Hindlimb muscle (tissue), 1 donor: ENCODE data around the gene CENPA. TPM values are rescaled to one million over a fixed set of nuclear protein-coding genes. Genes with fewer than 3 reads are reported as not detected.
A peak's percentile ranks its signal among the peaks of the same experiment; 100 is the strongest.
"Not testable (repeated sequence)": the region's sequence is repeated elsewhere in the genome, so short reads cannot be mapped to it uniquely, and the experiment has no call there.

ENCODE experiments used
- DNase-seq: peaks from one replicate; pipeline ENCODE4 v3.0.0-alpha.2; 2013
- polyA plus RNA-seq: library from polyadenylated mRNA; unstranded; fragments of 120-200 nt; gene quantifications from one replicate; pipeline ENCODE4 v1.2.1, GENCODE V29; 2013; ENCODE audit not compliant: insufficient read length

CENPA gene
- polyA plus RNA-seq, 1 donor: 6.1 TPM

GRCh38 chr2:26793518-26793917 lies 7.7 kb downstream of the CENPA start:
- no peak for DNase-seq

- not testable (repeated sequence) for DNase-seq
Observed at GRCh38 chr2:26795135-26795534, 9.3 kb downstream of the CENPA start.

GRCh38 chr2:26801328-26801727 lies 15.5 kb downstream of the CENPA start:
- DNase-seq: no peak

- no peak for DNase-seq
Observed at GRCh38 chr2:26801796-26802195, 15.9 kb downstream of the CENPA start.

GRCh38 chr2:26805241-26805676 lies 19.4 kb downstream of the CENPA start:
- DNase-seq: no peak

- DNase-seq: no peak
Observed at GRCh38 chr2:26807788-26808460, 22.1 kb downstream of the CENPA start.

GRCh38 chr2:26809211-26809610 lies 23.4 kb downstream of the CENPA start:
- no peak for DNase-seq

- DNase-seq: peak; percentile 20
Observed at GRCh38 chr2:26809876-26810577, 24.2 kb downstream of the CENPA start.

- DNase-seq: no peak
Observed at GRCh38 chr2:26811261-26811660, 25.4 kb downstream of the CENPA start.

- no peak for DNase-seq
Observed at GRCh38 chr2:26811791-26812694, 26.2 kb downstream of the CENPA start.

GRCh38 chr2:26812731-26813130 lies 26.9 kb downstream of the CENPA start:
- DNase-seq: no peak

GRCh38 chr2:26814072-26814765 lies 28.4 kb downstream of the CENPA start:
- not testable (repeated sequence) for DNase-seq

GRCh38 chr2:26816893-26817292 lies 31.0 kb downstream of the CENPA start:
- DNase-seq: no peak

GRCh38 chr2:26818255-26818654 lies 32.4 kb downstream of the CENPA start:
- no peak for DNase-seq

GRCh38 chr2:26818972-26819371 lies 33.1 kb downstream of the CENPA start:
- no peak for DNase-seq

- DNase-seq: no peak
Observed at GRCh38 chr2:26820932-26821331, 35.1 kb downstream of the CENPA start.

GRCh38 chr2:26822877-26823276 lies 37.0 kb downstream of the CENPA start:
- DNase-seq: no peak

GRCh38 chr2:26838121-26838906 lies 52.5 kb downstream of the CENPA start:
- DNase-seq: no peak

- no peak for DNase-seq
Observed at GRCh38 chr2:26840937-26841610, 55.2 kb downstream of the CENPA start.

GRCh38 chr2:26843041-26843440 lies 57.2 kb downstream of the CENPA start:
- DNase-seq: no peak
